Left renal cortex interstitium (tissue), 4 donors: ENCODE data around the gene PRKD3. TPM values are rescaled to one million over a fixed set of nuclear protein-coding genes. Genes with fewer than 3 reads are reported as not detected.
"Not testable (repeated sequence)": the region's sequence is repeated elsewhere in the genome, so short reads cannot be mapped to it uniquely, and the experiment has no call there.

Source experiments
- DNase-seq, 4 donors: peaks; one replicate each; pipeline ENCODE4 v3.0.0-alpha.2; 2013; ENCODE audit warnings: low read depth in 4 of 4, low spot score in 2 of 4, missing footprints in 1 of 4
- polyA plus RNA-seq, 4 donors: library from polyadenylated mRNA; unstranded; fragments of 120-200 nt; gene quantifications; one replicate each; pipeline ENCODE4 v1.2.1, GENCODE V29; 2013; ENCODE audit not compliant: insufficient read length in 4 of 4

The PRKD3 gene
- polyA plus RNA-seq, 4 donors, result 43.9 to 54.9 (median 50.4) TPM

GRCh38 chr2:37318401-37318800 lies 6.2 kb downstream of the PRKD3 start:
- DNase-seq, result no peak

GRCh38 chr2:37317746-37318145 lies 6.9 kb downstream of the PRKD3 start:
- DNase-seq, result no peak

- no peak for DNase-seq
Measured at GRCh38 chr2:37316181-37316580, 8.5 kb downstream of the PRKD3 start.

DNA sequence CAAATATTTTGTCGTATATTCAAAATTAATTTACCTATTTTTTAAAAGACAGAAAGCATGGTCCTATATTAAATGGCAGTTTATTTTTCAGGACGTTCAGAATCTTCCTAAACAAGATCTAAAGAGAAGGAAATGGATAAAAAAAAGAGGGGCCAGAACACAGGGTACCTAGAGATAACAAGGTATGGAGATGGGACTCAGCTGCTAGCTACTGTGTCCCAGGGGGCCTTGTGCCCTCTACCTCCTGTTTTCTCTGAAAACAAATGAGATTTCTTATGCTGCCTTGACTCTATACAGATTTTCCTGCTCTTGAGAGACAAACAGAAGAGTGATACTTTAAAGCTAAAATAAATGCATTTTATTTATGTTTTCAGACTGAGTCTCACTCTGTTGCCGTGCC lies 9.3 kb downstream of the PRKD3 start:
- no peak for DNase-seq

GRCh38 chr2:37307500-37307899 lies 17.1 kb downstream of the PRKD3 start:
- no peak for DNase-seq

DNA sequence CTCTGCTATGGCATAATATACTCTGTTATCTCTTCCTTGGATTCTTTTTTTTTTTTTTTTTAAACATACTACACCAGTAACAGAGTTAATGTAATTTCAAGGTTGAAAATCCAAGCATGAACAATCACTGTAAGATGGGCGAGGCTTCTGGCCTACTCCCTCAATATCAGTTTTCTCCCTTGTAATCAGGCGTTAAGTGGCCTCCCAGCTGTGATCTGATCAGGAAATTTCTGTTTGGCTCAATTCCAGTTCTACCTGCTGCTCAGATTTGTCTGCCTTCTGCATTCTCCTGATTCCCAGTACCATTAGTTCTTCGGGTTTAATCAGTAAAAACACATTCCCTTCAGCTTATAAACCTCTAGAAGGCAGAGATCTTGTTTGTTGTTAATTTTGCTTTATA lies 18.6 kb downstream of the PRKD3 start:
- DNase-seq, result no peak

- DNase-seq, result no peak
Measured at GRCh38 chr2:37302701-37303252, 21.9 kb downstream of the PRKD3 start.

DNA sequence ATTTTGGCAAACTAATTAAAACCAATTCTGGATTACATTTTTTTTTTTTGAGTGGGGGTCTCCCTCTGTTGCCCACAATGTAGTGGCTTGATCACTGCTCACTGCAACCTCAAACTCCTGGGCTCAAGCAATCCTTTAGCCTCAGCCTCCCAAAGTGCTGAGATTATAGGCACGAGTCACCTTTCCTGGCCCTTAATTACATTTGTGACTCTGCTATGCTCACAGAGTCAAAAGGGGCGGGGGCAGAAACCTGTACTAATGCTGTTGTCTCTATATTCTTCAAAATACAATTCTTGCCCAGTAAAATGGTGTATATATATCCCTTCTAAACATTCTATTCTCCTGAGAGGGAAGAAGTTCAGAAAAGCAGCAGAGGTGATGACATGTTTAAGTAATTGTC lies 23.2 kb downstream of the PRKD3 start:
- no peak for DNase-seq

DNA sequence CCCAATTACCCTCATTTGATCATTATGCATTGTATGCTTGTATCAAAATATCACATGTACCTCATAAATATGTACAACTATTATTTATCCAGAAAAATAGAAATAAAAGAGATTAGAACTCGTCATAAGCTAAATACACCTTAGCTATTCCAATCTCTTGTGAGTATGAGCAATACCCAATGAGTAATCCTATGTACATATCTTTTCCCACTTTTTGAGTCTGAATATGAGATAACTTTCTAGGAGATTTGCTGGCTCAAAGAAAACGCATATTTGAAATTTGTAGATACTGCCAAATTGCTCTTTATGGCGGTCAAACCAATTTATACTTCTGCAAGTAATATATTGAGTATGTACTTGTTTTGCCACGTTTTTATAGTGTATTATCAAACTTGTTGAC lies 24.1 kb downstream of the PRKD3 start:
- no peak for DNase-seq

GRCh38 chr2:37300146-37300545 lies 24.5 kb downstream of the PRKD3 start:
- DNase-seq, result no peak

GRCh38 chr2:37297632-37298031 lies 27.0 kb downstream of the PRKD3 start:
- DNase-seq, result no peak

- no peak for DNase-seq
Measured at GRCh38 chr2:37295469-37296073, 29.1 kb downstream of the PRKD3 start.

DNA sequence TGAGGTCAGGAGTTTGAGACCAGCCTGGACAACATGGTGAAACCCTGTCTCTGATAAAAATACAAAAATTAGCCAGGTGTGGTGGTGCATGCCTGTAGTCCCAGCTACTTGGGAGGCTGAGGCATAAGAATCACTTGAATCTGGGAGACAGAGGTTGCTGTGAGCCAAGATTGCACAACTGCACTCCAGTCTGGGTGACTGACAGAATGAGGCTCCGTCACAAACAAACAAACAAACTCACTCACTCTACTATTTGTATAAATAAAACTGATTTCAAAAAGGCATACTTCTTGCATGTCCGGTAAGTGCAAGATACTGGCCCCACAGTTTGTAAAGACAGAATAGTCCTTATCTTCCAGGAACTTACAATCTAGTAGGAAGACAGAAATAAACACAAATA lies 29.8 kb downstream of the PRKD3 start:
- not testable (repeated sequence) for DNase-seq

GRCh38 chr2:37291680-37292079 lies 33.0 kb downstream of the PRKD3 start:
- DNase-seq, result no peak

- DNase-seq, result no peak
Measured at GRCh38 chr2:37287966-37288365, 36.7 kb downstream of the PRKD3 start.

DNA sequence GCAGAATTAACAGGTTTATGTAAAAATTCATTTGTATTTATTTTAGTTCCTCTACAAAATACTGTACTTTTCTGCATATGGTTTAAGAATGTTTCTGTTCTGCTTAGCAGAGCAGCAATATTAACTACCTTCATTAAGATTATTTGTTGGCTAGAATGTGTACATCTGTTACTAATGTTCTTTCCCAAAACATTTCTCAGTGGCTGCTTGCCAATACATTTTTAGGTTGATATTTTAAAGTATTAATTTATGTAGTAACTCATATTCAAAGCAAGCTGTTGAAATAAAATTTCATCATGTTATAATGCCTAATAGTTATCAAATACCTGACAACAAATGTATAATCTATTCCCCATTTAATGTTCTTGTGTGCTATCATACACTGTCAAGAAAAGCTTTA lies 40.3 kb downstream of the PRKD3 start:
- no peak for DNase-seq

DNA sequence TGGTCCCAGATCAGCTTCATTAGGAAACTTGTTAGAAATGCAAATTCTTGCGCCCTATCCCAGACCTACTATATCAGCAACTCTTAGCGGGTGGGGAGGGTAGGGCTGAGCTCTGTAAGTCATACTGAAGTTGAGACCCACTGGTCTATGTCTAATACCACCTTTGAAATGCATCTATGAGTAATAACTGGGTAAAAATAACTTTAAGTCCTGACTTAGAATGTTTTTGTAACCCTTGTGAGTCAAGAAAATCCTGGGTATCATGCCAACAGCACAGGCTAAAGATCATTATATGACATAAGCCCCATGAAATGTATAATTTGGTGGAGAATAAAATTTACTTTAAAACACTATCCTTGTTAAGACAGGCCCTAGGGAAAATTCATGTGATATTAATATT lies 41.4 kb downstream of the PRKD3 start:
- DNase-seq, result no peak

DNA sequence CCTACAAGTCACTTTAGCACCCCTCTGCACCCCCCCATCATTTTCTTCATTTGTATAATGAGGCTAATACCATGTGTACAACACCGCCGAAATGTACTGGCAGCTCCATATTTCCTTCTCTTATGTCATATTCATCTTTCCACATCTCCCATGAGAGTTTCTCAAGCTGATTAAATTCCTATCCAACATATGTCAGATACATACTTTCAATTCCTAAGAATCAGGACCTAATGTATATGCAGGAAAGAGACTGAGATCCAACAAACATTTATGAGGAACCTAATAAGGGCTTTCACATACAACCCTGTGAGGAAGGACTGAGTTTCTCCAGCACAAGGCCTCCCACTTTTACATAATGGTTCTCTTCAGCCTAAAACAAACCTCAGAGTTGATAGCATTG lies 41.9 kb downstream of the PRKD3 start:
- no peak for DNase-seq

GRCh38 chr2:37281916-37282315 lies 42.7 kb downstream of the PRKD3 start:
- DNase-seq, result no peak

GRCh38 chr2:37276291-37276690 lies 48.3 kb downstream of the PRKD3 start:
- DNase-seq, result no peak
